Loucy (cell line): Measurements from ENCODE around the gene CCNYL1.

Experiments
- H2AFZ ChIP-seq: fragments of 200-600 bp; sonication (generic); 2 replicates; pipeline ENCODE4 v1.6.0; 2016; ENCODE audit warnings: antibody characterized with exemption, mild to moderate bottlenecking, low read length, moderate library complexity
- H3F3A ChIP-seq: fragments of 200-600 bp; 2 replicates; pipeline ENCODE4 v1.6.0; 2016; ENCODE audit warnings: antibody characterized with exemption, low read depth, mild to moderate bottlenecking
- H3K27me3 ChIP-seq: fragments of 200-600 bp; sonication (generic); 2 replicates; pipeline ENCODE4 v1.6.1; 2014; ENCODE audit warnings: low read length, mild to moderate bottlenecking; ENCODE audit not compliant: insufficient read depth, poor library complexity, severe bottlenecking
- H3K36me3 ChIP-seq: fragments of 200-600 bp; sonication (generic); 2 replicates; pipeline ENCODE4 v1.6.1; 2016; ENCODE audit warnings: low read length; ENCODE audit not compliant: insufficient read depth
- H3K4me1 ChIP-seq: fragments of 200-600 bp; sonication (generic); 2 replicates; pipeline ENCODE4 v1.5.1; 2014; ENCODE audit warnings: low read length, mild to moderate bottlenecking; ENCODE audit not compliant: insufficient read depth, poor library complexity, severe bottlenecking
- H3K4me2 ChIP-seq: fragments of 200-600 bp; sonication (generic); 2 replicates; pipeline ENCODE4 v1.6.0; 2014; ENCODE audit warnings: antibody characterized with exemption, low read length, low read depth, mild to moderate bottlenecking; ENCODE audit not compliant: poor library complexity, severe bottlenecking
- H3K4me3 ChIP-seq: fragments of 200-600 bp; sonication (generic); 2 replicates; pipeline ENCODE4 v1.5.1; 2014; ENCODE audit warnings: low read length, mild to moderate bottlenecking, mixed read lengths; ENCODE audit not compliant: poor library complexity, severe bottlenecking
- H3K79me2 ChIP-seq: fragments of 200-600 bp; sonication (generic); 2 replicates; pipeline ENCODE4 v1.6.1; 2014; ENCODE audit warnings: low read length; ENCODE audit not compliant: insufficient read depth
- H3K9ac ChIP-seq: fragments of 200-600 bp; sonication (generic); 2 replicates; pipeline ENCODE4 v1.6.0; 2014; ENCODE audit warnings: mild to moderate bottlenecking, low read depth, low read length, moderate library complexity; ENCODE audit not compliant: poor library complexity, severe bottlenecking
- H3K9me2 ChIP-seq: fragments of 200-600 bp; sonication (generic); replicated peaks from 2 replicates; pipeline ENCODE4 v1.6.1; 2016; ENCODE audit warnings: low read depth, low read length, mixed read lengths
- H3K9me3 ChIP-seq: fragments of 200-600 bp; sonication (generic); 2 replicates; pipeline ENCODE4 v1.6.1; 2014; ENCODE audit warnings: mild to moderate bottlenecking, antibody characterized with exemption, low read length, low read depth; ENCODE audit not compliant: insufficient read depth
- H4K20me1 ChIP-seq: fragments of 200-600 bp; sonication (generic); 2 replicates; pipeline ENCODE4 v1.6.0; 2014; ENCODE audit warnings: antibody characterized with exemption, low read length, mild to moderate bottlenecking; ENCODE audit not compliant: insufficient read depth, poor library complexity, severe bottlenecking
- EZH2phosphoT487 ChIP-seq: fragments of 200-600 bp; IDR thresholded peaks from 2 replicates; pipeline ENCODE4 v1.6.1; 2018; ENCODE audit warnings: antibody characterized with exemption, mild to moderate bottlenecking, moderate library complexity, borderline replicate concordance
- TF ChIP-seq, protein P1 (sequence below): fragments of 200-600 bp; sonication (generic); conservative IDR thresholded peaks from 2 replicates; pipeline ENCODE4 v1.5.1; 2014; ENCODE audit warnings: mild to moderate bottlenecking, antibody characterized with exemption, low read length

The CCNYL1 gene

DNA sequence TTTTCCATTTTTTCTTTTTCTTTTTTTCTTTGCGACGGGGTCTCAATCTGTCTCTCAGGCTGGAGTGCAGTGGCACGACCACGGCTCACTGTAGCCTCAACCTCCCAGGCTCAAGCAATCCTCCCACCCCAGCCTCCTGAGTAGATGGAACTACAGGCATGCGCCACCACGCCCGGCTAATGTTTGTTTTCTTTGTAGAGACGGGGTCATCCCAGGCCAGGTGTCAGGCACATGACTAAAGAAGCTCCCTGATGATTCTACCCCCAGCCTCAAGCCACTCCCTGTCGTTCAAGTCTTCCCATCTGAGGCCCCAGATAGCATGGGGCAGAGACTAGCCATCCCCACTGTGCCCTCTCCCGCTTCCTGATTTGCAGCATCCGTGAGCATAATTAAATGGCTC, 68.1 kb downstream of the CCNYL1 start:
- Histone ChIP-seq H3K9ac (no peak overlapping the region), H3K9me3 (no peaks in the 10 kb centered on the region), H3K9me2 (no peaks in the 10 kb centered on the region), H3F3A (no peaks in the 10 kb centered on the region), H2AFZ (no peak overlapping the region), H3K27me3 (no peaks in the 10 kb centered on the region), H3K36me3 (no peaks in the 10 kb centered on the region), H3K4me1 (no peaks in the 10 kb centered on the region), H3K79me2 (no peaks in the 10 kb centered on the region), H3K4me3 (no peak overlapping the region), H3K4me2 (no peak overlapping the region), H4K20me1 (no peaks in the 10 kb centered on the region)
- TF ChIP-seq, protein P1, sequence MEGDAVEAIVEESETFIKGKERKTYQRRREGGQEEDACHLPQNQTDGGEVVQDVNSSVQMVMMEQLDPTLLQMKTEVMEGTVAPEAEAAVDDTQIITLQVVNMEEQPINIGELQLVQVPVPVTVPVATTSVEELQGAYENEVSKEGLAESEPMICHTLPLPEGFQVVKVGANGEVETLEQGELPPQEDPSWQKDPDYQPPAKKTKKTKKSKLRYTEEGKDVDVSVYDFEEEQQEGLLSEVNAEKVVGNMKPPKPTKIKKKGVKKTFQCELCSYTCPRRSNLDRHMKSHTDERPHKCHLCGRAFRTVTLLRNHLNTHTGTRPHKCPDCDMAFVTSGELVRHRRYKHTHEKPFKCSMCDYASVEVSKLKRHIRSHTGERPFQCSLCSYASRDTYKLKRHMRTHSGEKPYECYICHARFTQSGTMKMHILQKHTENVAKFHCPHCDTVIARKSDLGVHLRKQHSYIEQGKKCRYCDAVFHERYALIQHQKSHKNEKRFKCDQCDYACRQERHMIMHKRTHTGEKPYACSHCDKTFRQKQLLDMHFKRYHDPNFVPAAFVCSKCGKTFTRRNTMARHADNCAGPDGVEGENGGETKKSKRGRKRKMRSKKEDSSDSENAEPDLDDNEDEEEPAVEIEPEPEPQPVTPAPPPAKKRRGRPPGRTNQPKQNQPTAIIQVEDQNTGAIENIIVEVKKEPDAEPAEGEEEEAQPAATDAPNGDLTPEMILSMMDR: no peak
- no peak for TF ChIP-seq EZH2phosphoT487

DNA sequence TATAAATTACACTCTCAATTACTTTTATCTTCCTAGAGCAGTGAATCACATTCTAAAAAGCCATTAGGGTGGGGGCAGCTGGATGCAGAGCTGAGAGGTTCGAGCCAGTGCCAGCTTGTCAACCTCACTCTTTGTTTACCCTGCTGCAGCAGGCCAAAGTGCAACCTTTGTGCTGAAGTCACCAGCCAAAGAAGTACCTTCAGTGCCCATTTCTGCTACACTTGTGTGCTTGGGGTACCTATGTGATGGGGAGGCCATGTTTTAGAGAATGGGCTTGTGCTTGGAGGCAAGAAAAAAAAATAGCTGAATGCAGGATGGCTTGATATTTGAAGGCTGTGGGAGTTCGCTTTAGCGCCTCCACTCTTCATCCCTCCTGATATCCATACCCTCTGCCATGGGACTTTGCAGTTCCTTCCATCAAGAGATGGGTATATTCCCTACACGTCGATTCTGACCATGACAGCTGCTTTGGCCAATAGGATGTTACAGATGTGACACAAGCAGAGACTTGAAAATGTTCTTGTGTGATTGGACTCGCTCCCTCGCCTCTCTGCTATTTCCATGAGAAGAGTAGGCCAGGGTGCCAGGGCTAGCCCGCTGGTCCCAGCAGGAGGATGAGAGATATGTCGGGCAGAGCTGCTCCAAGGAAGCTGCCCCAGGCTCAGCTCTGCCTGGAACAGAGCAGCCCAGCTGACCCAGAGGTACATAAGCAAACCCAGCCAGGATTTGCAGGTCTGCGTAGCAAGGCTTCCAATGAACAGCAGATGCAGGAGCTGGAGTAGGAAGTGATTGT, 71.0 kb downstream of the CCNYL1 start:
- no peaks in the 10 kb centered on the region for H3K9me2 ChIP-seq
- no peak overlapping the region for H2AFZ ChIP-seq
- no peaks in the 10 kb centered on the region for H3K27me3 ChIP-seq
- TF ChIP-seq, protein P1: no peak
- no peak for TF ChIP-seq EZH2phosphoT487
- no peaks in the 10 kb centered on the region for H3K36me3 ChIP-seq
- H3K4me2 ChIP-seq: no peak overlapping the region
- H4K20me1 ChIP-seq: no peaks in the 10 kb centered on the region
- no peaks in the 10 kb centered on the region for H3K4me1 ChIP-seq
- H3K9me3 ChIP-seq: no peaks in the 10 kb centered on the region
- no peaks in the 10 kb centered on the region for H3K79me2 ChIP-seq
- H3F3A ChIP-seq: no peaks in the 10 kb centered on the region
- no peak overlapping the region for H3K9ac ChIP-seq
- H3K4me3 ChIP-seq: no peak overlapping the region

DNA sequence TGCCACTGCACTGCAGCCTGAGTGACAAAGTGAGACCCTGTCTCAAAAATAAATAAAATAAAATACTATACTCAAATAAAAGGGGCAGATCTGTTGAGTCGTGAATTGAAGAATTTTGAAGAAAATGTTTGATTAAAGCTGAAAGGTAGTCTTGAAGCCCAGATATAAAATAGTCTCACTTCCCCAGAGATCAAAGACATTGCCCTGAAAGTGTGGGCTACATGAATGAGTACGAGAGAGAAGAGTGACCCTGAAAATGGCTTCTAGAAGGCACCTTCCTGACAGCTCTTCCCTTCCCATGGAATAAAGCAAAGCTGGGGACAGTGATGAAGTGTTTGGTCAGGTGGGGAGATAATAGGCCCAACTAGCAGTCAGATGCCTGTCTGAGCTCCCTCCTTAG, 72.1 kb downstream of the CCNYL1 start:
- no peaks in the 10 kb centered on the region for H3K36me3 ChIP-seq

More for the DNA sequence above, 72.1 kb downstream of the CCNYL1 start:
- Histone ChIP-seq H2AFZ (no peak overlapping the region), H3F3A (no peaks in the 10 kb centered on the region), H3K4me1 (no peaks in the 10 kb centered on the region), H3K4me3 (no peak overlapping the region), H3K9me2 (no peaks in the 10 kb centered on the region), H3K9me3 (no peaks in the 10 kb centered on the region), H3K4me2 (no peak overlapping the region), H3K9ac (no peak overlapping the region), H3K79me2 (no peaks in the 10 kb centered on the region), H3K27me3 (no peaks in the 10 kb centered on the region), H4K20me1 (no peaks in the 10 kb centered on the region)
- TF ChIP-seq, protein P1: no peak
- no peak for TF ChIP-seq EZH2phosphoT487
